GM23338 (cell line): ENCODE results near the gene IRF8. TPM values are rescaled to one million over a fixed set of nuclear protein-coding genes. Genes with fewer than 3 reads are reported as not detected.

Source experiments
- ATAC-seq: fragments of 200-7000 bp; cut with Tn5 transposase; 3 replicates; pipeline ENCODE4 v1.9.1; 2020
- DNase-seq: peaks from one replicate; pipeline ENCODE4 v3.0.0-alpha.2; 2015; ENCODE audit warnings: low spot score
- H2AFZ ChIP-seq: fragments of 200-600 bp; sonication (generic); 2 replicates; pipeline ENCODE4 v1.8.0; 2016; ENCODE audit warnings: antibody characterized with exemption, mild to moderate bottlenecking, moderate library complexity
- H3F3A ChIP-seq: fragments of 200-600 bp; sonication (generic); replicated peaks from 2 replicates; pipeline ENCODE4 v1.8.0; 2017; ENCODE audit warnings: antibody characterized with exemption, mixed run types, low read depth
- H3K27ac ChIP-seq: fragments of 200-600 bp; sonication (generic); 2 replicates; pipeline ENCODE4 v1.6.1; 2016; ENCODE audit warnings: low read depth
- H3K27me3 ChIP-seq: fragments of 200-600 bp; sonication (generic); 2 replicates; pipeline ENCODE4 v1.8.0; 2016; ENCODE audit warnings: mild to moderate bottlenecking, mixed run types, moderate library complexity; ENCODE audit not compliant: insufficient read depth
- H3K36me3 ChIP-seq: fragments of 200-600 bp; sonication (generic); 2 replicates; pipeline ENCODE4 v1.8.0; 2016; ENCODE audit warnings: mild to moderate bottlenecking; ENCODE audit not compliant: insufficient read depth
- H3K4me1 ChIP-seq: fragments of 200-600 bp; sonication (generic); 2 replicates; pipeline ENCODE4 v1.8.0; 2016; ENCODE audit warnings: mild to moderate bottlenecking, moderate library complexity; ENCODE audit not compliant: insufficient read depth
- H3K4me2 ChIP-seq: fragments of 200-600 bp; sonication (generic); 2 replicates; pipeline ENCODE4 v1.7.1; 2017; ENCODE audit warnings: mixed run types
- H3K4me3 ChIP-seq: fragments of 200-600 bp; sonication (generic); 2 replicates; pipeline ENCODE4 v1.6.1; 2016; ENCODE audit warnings: mixed run types
- H3K79me2 ChIP-seq: fragments of 200-600 bp; sonication (generic); replicated peaks from 2 replicates; pipeline ENCODE4 v1.8.0; 2017; ENCODE audit warnings: mild to moderate bottlenecking; ENCODE audit not compliant: insufficient read depth
- H3K9me2 ChIP-seq: fragments of 200-600 bp; sonication (generic); 2 replicates; pipeline ENCODE4 v1.8.0; 2017; ENCODE audit not compliant: insufficient read depth
- H4K20me1 ChIP-seq: fragments of 200-600 bp; sonication (generic); replicated peaks from 2 replicates; pipeline ENCODE4 v1.8.0; 2017; ENCODE audit warnings: mild to moderate bottlenecking; ENCODE audit not compliant: insufficient read depth
- H3K27ac Mint-ChIP-seq: 2 replicates; pipeline ENCODE4 v1.8.0; 2020; ENCODE audit warnings: inconsistent platforms, mild to moderate bottlenecking, moderate library complexity, mixed read lengths
- H3K27me3 Mint-ChIP-seq: 3 replicates; pipeline ENCODE4 v1.8.0; 2022; ENCODE audit warnings: low read depth, mild to moderate bottlenecking, moderate library complexity, mixed read lengths, inconsistent platforms; ENCODE audit not compliant: insufficient read depth, poor library complexity
- H3K36me3 Mint-ChIP-seq: 3 replicates; pipeline ENCODE4 v1.8.0; 2021; ENCODE audit warnings: low read depth, mild to moderate bottlenecking, inconsistent platforms, moderate library complexity, mixed read lengths
- H3K4me1 Mint-ChIP-seq: 3 replicates; pipeline ENCODE4 v1.8.0; 2020; ENCODE audit warnings: mild to moderate bottlenecking, inconsistent platforms, mixed read lengths
- H3K4me3 Mint-ChIP-seq: 3 replicates; pipeline ENCODE4 v1.8.0; 2021; ENCODE audit warnings: moderate library complexity, mild to moderate bottlenecking, inconsistent platforms, mixed read lengths
- H3K9me3 Mint-ChIP-seq: 3 replicates; pipeline ENCODE4 v1.8.0; 2020; ENCODE audit warnings: moderate library complexity, mild to moderate bottlenecking, inconsistent platforms, mixed read lengths
- CREB1 ChIP-seq: fragments of 250-450 bp; sonication (Bioruptor Pico); IDR thresholded peaks from 2 replicates; pipeline ENCODE4 v1.5.0; 2020; ENCODE audit warnings: low read depth, mild to moderate bottlenecking, moderate library complexity
- CTCF ChIP-seq, 2 experiments: fragments of 200-600 bp in 1 of 2; sonication (generic) in 1 of 2; conservative IDR thresholded peaks; 2 replicates each; pipeline versions ENCODE4 v1.5.1 to v1.6.1; 2016 to 2017; ENCODE audit warnings: antibody characterized with exemption in 2 of 2, low read depth in 2 of 2, mild to moderate bottlenecking in 2 of 2, moderate library complexity in 1 of 2
- JUNB ChIP-seq: IDR thresholded peaks from one replicate; pipeline ENCODE4 v1.6.1; 2016; ENCODE audit warnings: antibody characterized with exemption; ENCODE audit not compliant: unreplicated experiment
- STAT1 ChIP-seq: IDR thresholded peaks from one replicate; pipeline ENCODE4 v1.6.1; 2016; ENCODE audit warnings: antibody characterized with exemption; ENCODE audit not compliant: unreplicated experiment
- ZNF331 ChIP-seq: fragments of 250-450 bp; sonication (Bioruptor Pico); IDR thresholded peaks from 2 replicates; pipeline ENCODE4 v1.5.0; 2020; ENCODE audit warnings: low read depth, mild to moderate bottlenecking, moderate library complexity
- polyA plus RNA-seq: library from polyadenylated mRNA; unstranded; fragments of >200 nt; fragmentation: Nextera tagmentation; extraction: Ambion mirVana; gene quantifications from 2 replicates; pipeline ENCODE4 v1.2.1, GENCODE V29; 2016
- total RNA-seq: library from RNA; depleted of rRNA; stranded (reverse); fragments of >200 nt; shearing (Covaris generic); gene quantifications from 2 replicates; pipeline ENCODE4 v1.2.3, GENCODE V29; 2014
- TF ChIP-seq, protein P1 (sequence below): fragments of 250-450 bp; sonication (Bioruptor Pico); IDR thresholded peaks from 2 replicates; pipeline ENCODE4 v1.5.0; 2020; ENCODE audit warnings: mild to moderate bottlenecking, moderate library complexity
- TF ChIP-seq, protein P2 (sequence below): IDR thresholded peaks from 2 replicates; pipeline ENCODE4 v1.6.1; 2016; ENCODE audit warnings: antibody characterized with exemption

Gene IRF8
- total and polyA plus RNA-seq, 2 experiments from 2014 or later: 0.47 to 2.8 TPM

DNA sequence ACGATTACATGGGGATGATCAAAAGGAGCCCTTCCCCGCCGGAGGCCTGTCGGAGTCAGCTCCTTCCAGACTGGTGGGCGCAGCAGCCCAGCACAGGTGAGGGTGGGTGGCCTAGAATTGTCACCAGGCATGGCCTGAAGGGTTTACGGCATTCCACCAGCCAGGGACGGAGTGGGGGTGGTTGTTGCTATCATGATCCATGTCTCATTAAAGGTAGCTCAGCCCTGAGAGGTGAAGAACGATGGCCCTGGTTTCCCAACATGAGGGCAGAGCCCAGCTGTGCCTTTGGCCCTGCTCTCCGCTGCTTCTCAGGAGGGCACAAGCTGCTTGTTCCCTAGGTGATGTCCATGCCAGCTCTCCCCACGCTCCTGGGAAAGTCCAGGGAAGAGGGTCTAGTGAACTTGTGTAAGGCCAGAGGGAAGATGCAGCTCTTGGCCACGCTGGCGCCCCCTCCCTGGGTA is 14.2 kb downstream of the IRF8 start:
- DNase-seq (no peak), ATAC-seq (no peak)
- no peaks in the 10 kb centered on the region for H3K9me3 Mint-ChIP-seq
- Histone ChIP-seq H4K20me1 (no peaks in the 10 kb centered on the region), H3K4me1 (peaks cover 6% of the 10 kb centered on the region), H3K79me2 (no peaks in the 10 kb centered on the region), H3K27ac (no peak overlapping the region), H3K27me3 (no peaks in the 10 kb centered on the region), H3F3A (no peaks in the 10 kb centered on the region), H3K4me2 (no peak overlapping the region), H3K4me3 (no peak overlapping the region), H3K9me2 (peaks cover 3% of the 10 kb centered on the region; the same call in 1 of the 2 replicates), H2AFZ (no peak overlapping the region), H3K36me3 (no peaks in the 10 kb centered on the region)
- H3K27ac Mint-ChIP-seq: no peak overlapping the region
- TF ChIP-seq ZNF331 (CRISPR knock-in tag) (no peak), STAT1 (no peak), CREB1 (CRISPR knock-in tag) (no peak), CTCF (conservative IDR thresholded peaks at IDR 0.05; ENCODE audit: low read depth in 2 of 2) (no peak)
- H3K4me1 Mint-ChIP-seq: peaks cover 42% of the 10 kb centered on the region
- no peaks in the 10 kb centered on the region for H3K36me3 Mint-ChIP-seq
- H3K27me3 Mint-ChIP-seq: peaks cover 22% of the 10 kb centered on the region
- H3K4me3 Mint-ChIP-seq: no peak overlapping the region

DNA sequence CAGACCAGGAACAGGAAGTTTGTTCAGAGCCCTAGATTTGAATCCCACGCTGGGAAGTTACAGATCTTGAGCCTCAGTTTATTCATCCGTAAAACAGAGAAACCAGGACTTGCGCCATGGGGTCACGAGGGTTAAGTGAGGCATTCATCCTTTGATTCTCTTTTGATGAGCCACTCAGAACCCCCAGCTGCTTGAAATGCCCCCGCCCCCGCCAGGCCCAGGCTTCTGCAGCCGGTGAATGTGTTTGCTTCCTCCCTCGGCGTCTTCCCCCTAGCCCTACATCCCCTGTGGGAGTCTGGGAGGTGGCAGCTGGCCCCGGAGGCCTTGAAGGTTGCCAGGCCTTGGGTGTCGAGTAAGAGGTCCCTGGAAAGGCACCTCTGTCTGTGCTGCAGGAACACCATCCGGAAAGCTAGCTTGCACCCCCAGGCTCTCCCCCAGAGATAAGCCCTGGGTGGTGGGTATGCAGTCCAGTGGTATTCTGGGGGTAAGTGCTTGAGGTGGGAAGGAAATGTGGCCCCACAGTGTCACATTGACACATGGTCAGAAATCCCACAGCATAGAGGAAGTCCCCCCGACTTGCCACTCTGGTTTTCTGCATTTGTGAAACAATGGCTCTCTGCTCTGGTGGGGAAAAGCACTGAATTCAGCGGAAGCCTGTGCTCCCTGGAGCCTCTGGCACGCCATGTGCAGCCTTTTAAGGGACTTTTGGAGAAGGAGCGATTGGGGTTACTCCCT is 14.9 kb downstream of the IRF8 start:
- H3K4me1 Mint-ChIP-seq: peaks cover 40% of the 10 kb centered on the region
- Histone ChIP-seq H3K4me3 (no peak overlapping the region), H3F3A (no peaks in the 10 kb centered on the region), H3K4me1 (peaks cover 6% of the 10 kb centered on the region), H3K4me2 (no peak overlapping the region), H4K20me1 (no peaks in the 10 kb centered on the region), H3K79me2 (no peaks in the 10 kb centered on the region), H3K36me3 (no peaks in the 10 kb centered on the region), H2AFZ (peak overlapping the region; percentile 80), H3K27ac (no peak overlapping the region), H3K27me3 (no peaks in the 10 kb centered on the region), H3K9me2 (no peaks in the 10 kb centered on the region; the same call in 1 of the 2 replicates)
- peaks cover 22% of the 10 kb centered on the region for H3K27me3 Mint-ChIP-seq
- no peaks in the 10 kb centered on the region for H3K9me3 Mint-ChIP-seq
- no peak for DNase-seq
- H3K27ac Mint-ChIP-seq: no peak overlapping the region
- peak; percentile 19; the same call in 1 of the 3 replicates for ATAC-seq
- no peaks in the 10 kb centered on the region for H3K36me3 Mint-ChIP-seq
- no peak overlapping the region for H3K4me3 Mint-ChIP-seq
- TF ChIP-seq, protein P1, sequence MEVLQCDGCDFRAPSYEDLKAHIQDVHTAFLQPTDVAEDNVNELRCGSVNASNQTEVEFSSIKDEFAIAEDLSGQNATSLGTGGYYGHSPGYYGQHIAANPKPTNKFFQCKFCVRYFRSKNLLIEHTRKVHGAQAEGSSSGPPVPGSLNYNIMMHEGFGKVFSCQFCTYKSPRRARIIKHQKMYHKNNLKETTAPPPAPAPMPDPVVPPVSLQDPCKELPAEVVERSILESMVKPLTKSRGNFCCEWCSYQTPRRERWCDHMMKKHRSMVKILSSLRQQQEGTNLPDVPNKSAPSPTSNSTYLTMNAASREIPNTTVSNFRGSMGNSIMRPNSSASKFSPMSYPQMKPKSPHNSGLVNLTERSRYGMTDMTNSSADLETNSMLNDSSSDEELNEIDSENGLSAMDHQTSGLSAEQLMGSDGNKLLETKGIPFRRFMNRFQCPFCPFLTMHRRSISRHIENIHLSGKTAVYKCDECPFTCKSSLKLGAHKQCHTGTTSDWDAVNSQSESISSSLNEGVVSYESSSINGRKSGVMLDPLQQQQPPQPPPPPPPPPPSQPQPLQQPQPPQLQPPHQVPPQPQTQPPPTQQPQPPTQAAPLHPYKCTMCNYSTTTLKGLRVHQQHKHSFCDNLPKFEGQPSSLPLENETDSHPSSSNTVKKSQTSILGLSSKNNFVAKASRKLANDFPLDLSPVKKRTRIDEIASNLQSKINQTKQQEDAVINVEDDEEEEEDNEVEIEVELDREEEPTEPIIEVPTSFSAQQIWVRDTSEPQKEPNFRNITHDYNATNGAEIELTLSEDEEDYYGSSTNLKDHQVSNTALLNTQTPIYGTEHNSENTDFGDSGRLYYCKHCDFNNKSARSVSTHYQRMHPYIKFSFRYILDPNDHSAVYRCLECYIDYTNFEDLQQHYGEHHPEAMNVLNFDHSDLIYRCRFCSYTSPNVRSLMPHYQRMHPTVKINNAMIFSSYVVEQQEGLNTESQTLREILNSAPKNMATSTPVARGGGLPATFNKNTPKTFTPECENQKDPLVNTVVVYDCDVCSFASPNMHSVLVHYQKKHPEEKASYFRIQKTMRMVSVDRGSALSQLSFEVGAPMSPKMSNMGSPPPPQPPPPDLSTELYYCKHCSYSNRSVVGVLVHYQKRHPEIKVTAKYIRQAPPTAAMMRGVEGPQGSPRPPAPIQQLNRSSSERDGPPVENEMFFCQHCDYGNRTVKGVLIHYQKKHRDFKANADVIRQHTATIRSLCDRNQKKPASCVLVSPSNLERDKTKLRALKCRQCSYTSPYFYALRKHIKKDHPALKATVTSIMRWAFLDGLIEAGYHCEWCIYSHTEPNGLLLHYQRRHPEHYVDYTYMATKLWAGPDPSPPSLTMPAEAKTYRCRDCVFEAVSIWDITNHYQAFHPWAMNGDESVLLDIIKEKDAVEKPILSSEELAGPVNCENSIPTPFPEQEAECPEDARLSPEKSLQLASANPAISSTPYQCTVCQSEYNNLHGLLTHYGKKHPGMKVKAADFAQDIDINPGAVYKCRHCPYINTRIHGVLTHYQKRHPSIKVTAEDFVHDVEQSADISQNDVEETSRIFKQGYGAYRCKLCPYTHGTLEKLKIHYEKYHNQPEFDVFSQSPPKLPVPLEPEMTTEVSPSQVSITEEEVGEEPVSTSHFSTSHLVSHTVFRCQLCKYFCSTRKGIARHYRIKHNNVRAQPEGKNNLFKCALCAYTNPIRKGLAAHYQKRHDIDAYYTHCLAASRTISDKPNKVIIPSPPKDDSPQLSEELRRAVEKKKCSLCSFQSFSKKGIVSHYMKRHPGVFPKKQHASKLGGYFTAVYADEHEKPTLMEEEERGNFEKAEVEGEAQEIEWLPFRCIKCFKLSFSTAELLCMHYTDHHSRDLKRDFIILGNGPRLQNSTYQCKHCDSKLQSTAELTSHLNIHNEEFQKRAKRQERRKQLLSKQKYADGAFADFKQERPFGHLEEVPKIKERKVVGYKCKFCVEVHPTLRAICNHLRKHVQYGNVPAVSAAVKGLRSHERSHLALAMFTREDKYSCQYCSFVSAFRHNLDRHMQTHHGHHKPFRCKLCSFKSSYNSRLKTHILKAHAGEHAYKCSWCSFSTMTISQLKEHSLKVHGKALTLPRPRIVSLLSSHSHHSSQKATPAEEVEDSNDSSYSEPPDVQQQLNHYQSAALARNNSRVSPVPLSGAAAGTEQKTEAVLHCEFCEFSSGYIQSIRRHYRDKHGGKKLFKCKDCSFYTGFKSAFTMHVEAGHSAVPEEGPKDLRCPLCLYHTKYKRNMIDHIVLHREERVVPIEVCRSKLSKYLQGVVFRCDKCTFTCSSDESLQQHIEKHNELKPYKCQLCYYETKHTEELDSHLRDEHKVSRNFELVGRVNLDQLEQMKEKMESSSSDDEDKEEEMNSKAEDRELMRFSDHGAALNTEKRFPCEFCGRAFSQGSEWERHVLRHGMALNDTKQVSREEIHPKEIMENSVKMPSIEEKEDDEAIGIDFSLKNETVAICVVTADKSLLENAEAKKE (CRISPR knock-in tag): no peak
- no peak for TF ChIP-seq CREB1 (CRISPR knock-in tag)
- TF ChIP-seq, protein P2, sequence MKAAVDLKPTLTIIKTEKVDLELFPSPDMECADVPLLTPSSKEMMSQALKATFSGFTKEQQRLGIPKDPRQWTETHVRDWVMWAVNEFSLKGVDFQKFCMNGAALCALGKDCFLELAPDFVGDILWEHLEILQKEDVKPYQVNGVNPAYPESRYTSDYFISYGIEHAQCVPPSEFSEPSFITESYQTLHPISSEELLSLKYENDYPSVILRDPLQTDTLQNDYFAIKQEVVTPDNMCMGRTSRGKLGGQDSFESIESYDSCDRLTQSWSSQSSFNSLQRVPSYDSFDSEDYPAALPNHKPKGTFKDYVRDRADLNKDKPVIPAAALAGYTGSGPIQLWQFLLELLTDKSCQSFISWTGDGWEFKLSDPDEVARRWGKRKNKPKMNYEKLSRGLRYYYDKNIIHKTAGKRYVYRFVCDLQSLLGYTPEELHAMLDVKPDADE: no peak
- TF ChIP-seq ZNF331 (CRISPR knock-in tag): no peak
- TF ChIP-seq JUNB: no peak
